ENCODE results near the gene OR14A16. TPM values are rescaled to one million over a fixed set of nuclear protein-coding genes. Genes with fewer than 3 reads are reported as not detected.

The OR14A16 gene
- total RNA-seq, 1 donor from 2014 or later, result not detected

GRCh38 chr1:247797518-247797917, 26.4 kb downstream of the OR14A16 start:
- Mint-ChIP-seq H3K36me3 (ENCODE audit: low read depth) (no peaks in the 10 kb centered on the region), H3K9me3 (peaks cover 2% of the 10 kb centered on the region), H3K4me1 (no peaks in the 10 kb centered on the region), H3K4me3 (no peak overlapping the region), H3K27ac (no peak overlapping the region), H3K27me3 (no peaks in the 10 kb centered on the region)
- intact Hi-C loops (cut with micrococcal nuclease), result no loop called here
- no peak for DNase-seq
- POLR2A ChIA-PET, result no interaction called here
- ATAC-seq (ENCODE audit: low read depth), result no peak
- CTCF ChIA-PET, result no interaction called here
- TF ChIP-seq, protein P1, sequence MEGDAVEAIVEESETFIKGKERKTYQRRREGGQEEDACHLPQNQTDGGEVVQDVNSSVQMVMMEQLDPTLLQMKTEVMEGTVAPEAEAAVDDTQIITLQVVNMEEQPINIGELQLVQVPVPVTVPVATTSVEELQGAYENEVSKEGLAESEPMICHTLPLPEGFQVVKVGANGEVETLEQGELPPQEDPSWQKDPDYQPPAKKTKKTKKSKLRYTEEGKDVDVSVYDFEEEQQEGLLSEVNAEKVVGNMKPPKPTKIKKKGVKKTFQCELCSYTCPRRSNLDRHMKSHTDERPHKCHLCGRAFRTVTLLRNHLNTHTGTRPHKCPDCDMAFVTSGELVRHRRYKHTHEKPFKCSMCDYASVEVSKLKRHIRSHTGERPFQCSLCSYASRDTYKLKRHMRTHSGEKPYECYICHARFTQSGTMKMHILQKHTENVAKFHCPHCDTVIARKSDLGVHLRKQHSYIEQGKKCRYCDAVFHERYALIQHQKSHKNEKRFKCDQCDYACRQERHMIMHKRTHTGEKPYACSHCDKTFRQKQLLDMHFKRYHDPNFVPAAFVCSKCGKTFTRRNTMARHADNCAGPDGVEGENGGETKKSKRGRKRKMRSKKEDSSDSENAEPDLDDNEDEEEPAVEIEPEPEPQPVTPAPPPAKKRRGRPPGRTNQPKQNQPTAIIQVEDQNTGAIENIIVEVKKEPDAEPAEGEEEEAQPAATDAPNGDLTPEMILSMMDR (IDR thresholded peaks at IDR 0.05), result no peak

DNA sequence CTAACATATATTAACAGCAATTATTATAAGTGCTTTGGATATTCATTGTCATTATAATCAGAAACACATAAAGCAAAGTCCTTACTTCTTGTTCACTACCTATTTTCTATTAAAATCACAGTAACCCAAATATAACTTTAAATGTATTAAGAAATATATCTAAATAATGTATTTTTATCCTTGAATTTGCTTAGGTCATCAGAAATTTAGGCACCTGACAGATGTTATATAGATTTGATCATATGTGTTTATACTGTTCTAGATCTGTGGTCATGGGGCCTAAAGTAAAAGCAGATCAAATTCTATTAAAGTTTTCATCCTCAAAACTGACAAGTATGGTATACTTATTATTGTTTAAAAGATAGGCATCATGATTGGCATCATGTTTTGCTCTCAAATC, 54.3 kb downstream of the OR14A16 start:
- H3K4me3 Mint-ChIP-seq, result no peak overlapping the region
- no peak for DNase-seq
- H3K4me1 Mint-ChIP-seq, result no peaks in the 10 kb centered on the region
- H3K36me3 Mint-ChIP-seq (ENCODE audit: low read depth), result no peaks in the 10 kb centered on the region
- no peak overlapping the region for H3K27ac Mint-ChIP-seq
- CTCF ChIA-PET, result no interaction called here
- no peaks in the 10 kb centered on the region for H3K27me3 Mint-ChIP-seq
- TF ChIP-seq, protein P1 (IDR thresholded peaks at IDR 0.05), result no peak
- intact Hi-C loops (cut with micrococcal nuclease), result no loop called here
- POLR2A ChIA-PET, result no interaction called here
- peaks cover 2% of the 10 kb centered on the region for H3K9me3 Mint-ChIP-seq
- no peak for ATAC-seq (ENCODE audit: low read depth)

Other genes starting within 250 kb of the OR14A16 start
- not detected in 2 replicates for gene OR2G2, start 235.8 kb downstream of the OR14A16 start, total RNA-seq
- not detected in 2 replicates for gene OR2G3, start 218.5 kb downstream of the OR14A16 start, total RNA-seq
- gene OR13G1, start 144.4 kb downstream of the OR14A16 start, total RNA-seq, result not detected in 2 replicates
- not detected in 2 replicates for gene OR6F1, start 107.5 kb downstream of the OR14A16 start, total RNA-seq
- gene OR14K1, start 85.5 kb downstream of the OR14A16 start, total RNA-seq, result not detected in 2 replicates
- not detected in 2 replicates for gene OR14A2, start 76.0 kb downstream of the OR14A16 start, total RNA-seq
- gene OR1C1, start 63.6 kb downstream of the OR14A16 start, total RNA-seq, result not detected in 2 replicates
- gene OR11L1, start 17.8 kb upstream of the OR14A16 start, total RNA-seq, result not detected in 2 replicates
- gene TRIM58, start 33.1 kb upstream of the OR14A16 start, total RNA-seq, result 0.39 and 0.49 TPM in 2 replicates
- gene OR2W3, start 71.5 kb upstream of the OR14A16 start, total RNA-seq, result 0.24 TPM in 1 of 2 replicates, not detected in the other
- not detected in 2 replicates for gene OR2T8, start 96.1 kb upstream of the OR14A16 start, total RNA-seq
- gene OR2AJ1, start 100.8 kb upstream of the OR14A16 start, total RNA-seq, result not detected in 2 replicates
- gene OR2L8, start 124.7 kb upstream of the OR14A16 start, total RNA-seq, result not detected in 2 replicates
- gene OR2AK2, start 141.1 kb upstream of the OR14A16 start, total RNA-seq, result not detected in 2 replicates
- gene OR2L5, start 189.5 kb upstream of the OR14A16 start, total RNA-seq, result 0.07 TPM in 1 of 2 replicates, not detected in the other
- gene OR2L2, start 206.0 kb upstream of the OR14A16 start, total RNA-seq, result 0.18 TPM in 1 of 2 replicates, not detected in the other
- gene OR2L3, start 222.7 kb upstream of the OR14A16 start, total RNA-seq, result not detected in 2 replicates

Measured in activated B cell treated with CpG ODN at 0.5 μM for 24 hours (primary cell).